NCI-H2029 treated with DMSO at 0.1 percent for 48 hours (cell line): Measurements from ENCODE around the gene PHLDA1.

Experiments used
- DNase-seq: peaks from one replicate; lab custom pipeline; 2025; lab: John Stamatoyannopoulos, UW

The PHLDA1 gene

DNA sequence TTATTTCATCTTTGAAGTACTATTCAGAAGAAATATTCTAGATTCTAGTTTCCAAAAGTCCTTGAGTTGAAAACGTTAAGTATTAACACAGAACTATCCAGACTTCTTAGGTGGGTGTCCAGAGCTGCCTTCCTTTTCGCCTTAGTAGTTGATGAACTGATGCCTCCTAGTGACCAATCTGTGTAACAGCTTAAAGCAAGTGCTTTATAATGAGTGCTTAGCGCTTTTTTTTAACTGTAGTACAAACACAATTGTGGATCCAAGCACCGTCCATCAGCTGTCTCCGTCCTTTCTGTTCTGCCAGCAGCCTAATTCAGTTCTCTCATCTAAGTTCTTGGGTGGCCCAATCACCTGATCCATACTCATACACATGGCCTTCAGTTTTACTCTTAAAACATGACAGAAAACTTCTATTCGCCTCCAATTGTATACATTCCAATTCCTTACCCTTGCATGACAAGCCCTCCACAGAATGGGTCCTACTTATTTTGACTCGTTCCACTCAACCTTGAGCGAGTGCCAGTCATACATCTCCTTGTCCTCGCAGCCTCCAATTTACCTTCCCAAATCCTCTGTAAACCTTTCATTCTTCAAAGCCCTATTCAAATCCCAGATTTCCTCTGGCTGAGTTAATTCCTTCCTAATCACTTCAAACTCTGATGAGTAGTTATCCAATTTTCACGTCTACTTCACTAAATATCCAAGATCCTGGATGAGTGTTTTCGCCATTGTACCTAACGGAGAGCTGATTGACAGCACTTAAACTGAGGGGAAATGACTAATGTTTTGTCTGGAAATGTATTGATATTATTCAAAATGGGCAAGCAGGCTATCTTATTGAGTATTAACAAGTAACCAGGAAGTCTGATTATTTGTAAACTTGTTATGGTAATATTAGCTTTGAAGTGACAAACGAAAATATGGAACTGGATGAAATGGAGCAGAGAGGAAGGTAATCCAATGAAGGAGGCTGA is 5.8 kb upstream of the PHLDA1 start:
- peak; percentile 91 for DNase-seq

DNA sequence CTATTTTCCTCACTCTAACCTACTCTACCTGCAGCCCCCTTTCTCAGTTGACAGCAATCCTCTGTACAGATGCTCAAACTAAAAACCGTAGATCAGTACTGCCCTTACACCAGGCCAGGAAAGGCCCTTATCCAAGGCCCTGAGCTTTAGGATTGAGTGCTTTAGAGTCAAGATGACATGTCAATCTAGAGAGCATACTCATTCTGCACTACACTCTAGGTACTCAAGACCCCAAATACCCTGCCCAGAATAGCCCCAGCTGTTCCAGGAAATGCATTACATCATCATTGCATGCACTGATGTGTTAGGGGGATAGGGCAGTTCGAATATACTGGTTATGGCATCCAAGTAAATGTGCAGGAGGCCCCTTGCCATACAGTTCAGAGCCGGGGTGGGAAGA is 3.5 kb upstream of the PHLDA1 start:
- DNase-seq = no peak

DNA sequence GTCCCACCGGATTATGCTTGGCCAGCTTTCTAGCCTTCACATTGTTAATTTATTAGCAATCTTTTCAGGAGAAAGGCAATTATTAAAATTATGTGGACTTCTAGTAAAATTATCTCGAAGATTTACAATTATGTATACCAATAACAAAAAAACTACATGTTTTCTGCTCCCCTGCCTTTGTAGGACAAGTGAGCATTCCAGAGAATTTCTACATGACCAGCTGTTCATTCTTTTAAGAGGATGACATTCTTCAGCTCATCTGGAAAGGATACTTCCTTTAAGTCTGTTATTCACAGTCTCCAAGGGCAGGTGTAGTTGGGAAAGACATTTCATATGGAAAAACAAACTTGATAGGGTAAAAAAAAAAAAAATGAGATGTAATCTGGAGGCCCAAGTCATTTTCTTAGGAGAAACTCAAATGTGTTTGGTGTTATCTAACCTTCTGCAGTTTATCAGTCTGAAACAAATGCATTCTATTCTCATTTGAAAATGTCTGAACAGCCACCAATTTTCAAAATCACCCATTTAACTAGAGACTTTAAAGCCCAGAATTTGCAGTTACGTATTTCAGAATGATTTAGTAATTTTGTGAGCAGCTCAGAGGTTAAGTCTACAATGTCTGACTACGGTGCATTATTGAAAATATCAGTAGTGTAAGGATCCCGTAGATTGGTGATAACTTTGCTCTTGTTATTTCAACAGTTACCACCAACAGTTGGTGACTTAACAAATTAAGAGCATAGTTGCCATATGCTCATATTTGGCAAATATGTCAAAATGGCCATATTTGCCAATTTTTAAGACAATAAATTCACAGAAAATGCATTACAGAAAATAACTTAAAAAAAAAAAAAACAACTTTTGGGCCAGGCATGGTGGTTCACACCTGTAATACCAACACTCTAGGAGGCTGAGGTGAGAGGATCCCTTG is 1.8 kb upstream of the PHLDA1 start:
- no peak for DNase-seq

DNA sequence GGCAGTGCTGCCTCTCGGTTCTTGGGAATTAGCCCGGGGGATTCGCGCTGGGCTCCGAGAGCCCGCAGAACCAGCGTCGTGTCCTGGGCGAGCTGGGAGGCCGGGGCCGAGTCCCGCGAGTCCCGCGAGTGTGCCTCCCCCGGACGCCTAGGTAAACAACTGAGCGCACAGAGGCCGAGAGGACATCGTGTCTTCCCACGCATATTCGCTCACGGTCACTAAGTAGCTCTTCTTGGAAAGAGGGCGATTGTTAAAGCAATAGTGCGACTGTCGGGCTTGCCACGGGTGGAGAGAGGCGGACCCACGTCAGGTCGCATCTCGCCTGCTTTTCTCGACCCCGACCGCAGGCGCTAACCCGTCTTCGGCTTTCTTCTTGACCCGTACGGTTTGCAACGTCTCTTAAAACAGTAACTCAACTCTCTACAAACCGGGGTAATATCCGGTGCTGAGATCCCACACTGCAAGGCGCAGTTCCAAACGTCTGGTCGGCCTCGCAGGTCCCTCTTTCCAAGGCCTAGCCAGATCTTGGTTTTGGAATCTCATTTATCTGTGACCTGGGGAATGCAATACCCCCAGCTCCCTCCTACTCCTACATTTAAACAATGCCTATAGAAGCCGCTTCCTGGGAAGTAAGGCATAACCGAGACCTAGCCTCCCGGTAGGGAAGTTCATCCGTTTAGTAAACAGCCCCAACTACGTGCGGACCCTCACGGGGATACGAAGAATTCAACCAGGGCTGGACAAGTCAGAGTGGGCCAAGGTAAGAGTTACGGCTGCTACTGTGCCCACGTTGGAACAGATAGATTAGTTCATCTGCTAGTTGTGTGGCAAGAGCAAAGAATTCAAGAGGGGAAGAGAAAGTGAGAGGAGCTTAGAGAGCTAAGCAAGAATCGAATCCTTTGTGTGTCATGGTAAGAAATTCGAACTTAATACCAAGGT is 736 bp upstream of the PHLDA1 start:
- no peak for DNase-seq

DNA sequence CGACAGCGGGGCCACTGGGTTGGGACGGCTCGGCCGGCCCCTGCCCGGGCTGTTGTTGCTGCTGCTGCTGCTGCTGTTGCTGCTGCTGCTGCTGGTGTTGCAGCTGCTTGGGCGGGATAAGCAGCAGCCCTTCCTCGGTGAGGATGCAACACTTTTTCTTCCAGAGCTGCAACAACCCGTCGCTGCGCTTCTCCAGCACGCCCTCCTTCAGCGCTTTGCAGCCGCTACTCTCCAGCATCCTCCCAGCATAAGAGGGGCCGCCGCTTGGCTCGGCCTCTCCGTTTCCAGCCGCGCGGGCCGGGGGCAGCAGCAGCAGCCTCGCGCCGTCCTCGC is 529 bp downstream of the PHLDA1 start:
- no peak for DNase-seq

DNA sequence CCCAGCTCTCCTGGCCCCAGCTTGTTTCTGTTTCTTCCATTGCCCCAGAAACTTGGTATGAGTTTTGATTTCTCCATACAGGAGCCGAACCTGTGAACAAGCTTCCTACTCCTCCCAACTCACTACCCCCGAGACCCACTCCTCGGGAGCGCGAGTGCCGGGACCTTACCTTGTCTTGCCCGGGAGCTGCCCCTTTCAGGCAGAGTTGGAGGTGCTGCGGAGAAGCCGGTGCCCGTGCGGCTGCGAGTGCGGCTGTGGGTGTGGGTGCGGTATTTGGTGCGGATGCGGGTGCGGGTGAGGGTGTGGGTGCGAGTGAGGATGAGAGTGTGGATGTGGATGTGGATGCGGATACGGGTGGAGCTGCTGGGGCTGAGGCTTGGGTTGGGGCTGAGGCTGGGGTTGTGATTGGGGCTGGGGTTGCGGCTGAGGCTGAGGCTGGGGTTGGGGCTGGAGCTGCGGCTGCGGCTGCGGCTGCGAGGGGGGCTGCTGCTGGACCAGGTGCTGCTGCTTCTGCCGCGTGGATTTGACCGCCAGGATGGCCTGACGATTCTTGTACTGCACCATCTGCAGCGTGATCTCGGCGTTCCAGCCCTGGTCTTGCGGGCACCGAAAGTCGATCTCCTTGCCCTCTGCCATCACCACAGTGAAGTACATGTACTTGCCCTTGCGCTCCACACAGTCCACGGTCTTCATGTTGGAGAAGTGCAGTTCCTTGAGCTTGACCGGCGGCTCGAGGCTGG is 1.1 kb downstream of the PHLDA1 start:
- no peak for DNase-seq

DNA sequence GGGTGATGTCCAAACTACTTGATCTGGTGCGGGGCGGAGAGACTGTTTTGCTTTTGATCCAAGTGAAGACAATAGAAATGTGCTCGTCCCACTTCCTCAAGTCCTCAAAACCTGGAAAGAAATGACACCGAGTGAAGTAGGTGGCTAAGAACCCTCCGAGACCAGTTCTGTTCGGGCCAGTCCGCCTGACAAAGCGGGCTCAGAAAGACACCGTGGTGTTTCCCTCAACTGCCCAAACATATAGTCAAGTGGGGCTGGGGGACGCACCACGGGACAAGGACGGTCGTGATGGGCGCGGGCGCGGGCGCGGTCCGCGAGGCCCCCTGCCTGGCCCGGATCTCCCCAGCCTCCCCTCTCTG is 1.6 kb downstream of the PHLDA1 start:
- DNase-seq = no peak

DNA sequence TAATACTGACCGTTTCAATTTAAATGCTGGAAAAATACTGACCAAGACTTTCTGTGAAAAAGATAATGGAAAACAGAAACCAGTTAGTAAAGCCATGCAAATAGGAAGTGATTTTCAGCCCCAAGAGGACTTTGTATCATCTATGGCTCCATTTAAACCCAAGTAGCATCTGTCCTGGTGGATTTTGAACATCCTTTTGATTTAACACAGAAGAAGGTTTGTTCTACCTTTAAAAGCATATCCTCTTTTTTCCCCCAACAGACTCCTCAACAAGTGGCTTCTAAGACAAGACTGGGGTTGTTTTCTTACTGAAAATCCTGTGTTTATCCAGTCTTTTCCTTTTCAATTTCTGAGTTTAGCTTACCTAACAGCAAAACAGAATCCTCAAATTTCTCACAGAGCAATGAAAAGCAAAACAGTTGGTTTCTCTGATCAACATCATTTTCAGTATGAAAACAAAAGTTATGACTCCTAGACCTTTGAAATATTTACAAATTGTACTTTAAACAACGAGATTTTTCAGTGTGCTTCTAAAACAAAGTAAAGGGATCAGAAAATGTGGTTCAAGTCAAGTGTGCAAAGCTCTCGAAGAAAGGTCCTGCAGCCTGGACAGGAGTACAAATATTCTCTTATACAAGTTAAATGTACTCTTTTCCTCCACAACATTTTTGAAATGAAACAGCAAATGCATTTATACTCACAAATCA is 2.9 kb downstream of the PHLDA1 start:
- no peak for DNase-seq

DNA sequence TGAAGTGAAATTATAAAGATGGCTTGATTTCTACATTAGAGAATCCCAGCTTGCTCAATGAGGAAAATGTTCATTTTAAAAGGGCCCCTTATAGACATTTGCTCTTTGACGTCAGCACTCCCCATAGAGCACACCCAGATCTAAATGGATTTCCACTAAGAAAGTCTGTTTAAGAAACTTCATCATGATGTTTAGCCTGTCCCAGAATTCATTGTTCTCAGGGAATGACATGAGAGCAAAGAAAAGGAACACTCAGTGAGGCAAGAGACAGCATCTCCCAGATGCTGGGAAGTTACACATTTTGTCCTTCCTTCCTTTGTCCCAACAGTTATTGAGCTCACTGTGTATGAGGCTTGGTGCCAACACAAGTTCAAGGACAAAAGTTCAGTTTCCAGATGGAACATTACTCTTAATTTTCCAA is 4.9 kb downstream of the PHLDA1 start:
- no peak for DNase-seq

DNA sequence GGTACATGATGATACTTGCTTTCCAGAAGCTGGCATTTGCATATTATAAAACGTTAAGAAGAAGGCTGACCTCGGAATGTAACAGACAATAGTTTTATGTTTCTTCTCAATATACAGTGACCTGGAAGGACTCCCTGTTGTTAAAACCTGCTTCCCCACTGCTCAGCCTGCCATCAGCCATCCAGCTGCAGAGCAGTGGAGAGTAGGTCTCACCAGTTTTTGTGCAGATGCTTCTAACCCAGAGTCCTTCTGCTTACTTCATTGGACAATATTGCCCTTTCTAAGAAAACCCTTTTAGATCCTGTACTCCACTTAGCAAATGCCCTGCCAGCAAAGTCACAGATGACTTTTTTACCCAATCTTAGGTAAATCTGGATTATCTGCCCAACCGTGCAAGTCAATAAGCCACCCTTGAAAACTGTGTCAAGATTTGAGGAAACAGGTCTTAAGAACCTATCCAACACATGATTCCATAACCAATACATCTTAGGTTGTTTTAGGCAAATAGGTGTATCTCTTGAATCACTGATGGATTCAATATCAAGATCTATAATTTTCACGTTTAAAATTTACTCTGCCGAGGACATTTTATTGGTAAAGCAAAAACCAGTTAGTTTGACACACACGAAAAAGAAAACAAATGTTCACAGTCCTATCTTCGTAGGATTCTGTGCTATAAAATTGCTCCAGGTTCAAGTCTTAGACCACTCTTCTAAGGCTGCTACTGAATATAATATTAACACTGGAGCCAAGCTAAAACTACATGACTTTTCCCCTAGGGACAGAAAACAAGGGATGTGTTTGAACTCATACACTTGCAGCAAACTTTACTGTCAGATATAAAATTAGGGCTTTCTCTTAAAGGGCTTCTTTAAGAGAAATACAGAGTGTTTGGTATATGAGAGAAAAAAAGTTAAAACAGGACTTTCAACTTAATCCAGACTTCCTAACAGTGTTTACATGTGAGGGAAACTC is 5.7 kb downstream of the PHLDA1 start:
- no peak for DNase-seq

DNA sequence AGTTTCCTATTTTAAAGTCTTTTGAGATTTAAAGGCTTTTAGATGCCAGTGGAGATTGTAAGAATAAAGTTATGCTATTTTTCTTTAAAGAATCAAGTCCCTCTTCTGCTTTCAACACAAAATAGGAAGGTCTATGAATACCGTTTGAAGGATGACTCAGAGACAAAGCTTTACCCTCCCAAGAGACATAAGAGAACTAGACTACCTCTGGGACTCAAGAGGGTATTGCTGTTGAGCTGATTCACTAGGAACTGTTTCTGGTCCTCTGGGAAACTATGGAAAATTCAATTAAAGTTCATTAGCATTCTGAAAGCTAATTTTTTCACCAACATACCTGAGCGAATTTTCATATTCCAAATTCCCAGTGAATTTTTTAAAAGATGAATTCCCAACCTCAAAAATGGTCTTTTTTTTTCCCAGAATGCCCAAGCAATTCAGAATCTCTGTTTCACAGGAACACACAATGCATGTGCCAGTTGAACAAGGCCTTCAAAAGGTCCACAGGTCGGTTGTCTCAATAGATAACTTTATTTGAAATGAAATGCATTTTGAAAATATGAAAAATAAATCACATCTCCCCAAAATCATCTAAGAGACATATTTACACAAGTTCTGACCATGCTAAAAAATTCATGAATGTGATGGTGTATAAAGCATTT is 6.5 kb downstream of the PHLDA1 start:
- DNase-seq = no peak

DNA sequence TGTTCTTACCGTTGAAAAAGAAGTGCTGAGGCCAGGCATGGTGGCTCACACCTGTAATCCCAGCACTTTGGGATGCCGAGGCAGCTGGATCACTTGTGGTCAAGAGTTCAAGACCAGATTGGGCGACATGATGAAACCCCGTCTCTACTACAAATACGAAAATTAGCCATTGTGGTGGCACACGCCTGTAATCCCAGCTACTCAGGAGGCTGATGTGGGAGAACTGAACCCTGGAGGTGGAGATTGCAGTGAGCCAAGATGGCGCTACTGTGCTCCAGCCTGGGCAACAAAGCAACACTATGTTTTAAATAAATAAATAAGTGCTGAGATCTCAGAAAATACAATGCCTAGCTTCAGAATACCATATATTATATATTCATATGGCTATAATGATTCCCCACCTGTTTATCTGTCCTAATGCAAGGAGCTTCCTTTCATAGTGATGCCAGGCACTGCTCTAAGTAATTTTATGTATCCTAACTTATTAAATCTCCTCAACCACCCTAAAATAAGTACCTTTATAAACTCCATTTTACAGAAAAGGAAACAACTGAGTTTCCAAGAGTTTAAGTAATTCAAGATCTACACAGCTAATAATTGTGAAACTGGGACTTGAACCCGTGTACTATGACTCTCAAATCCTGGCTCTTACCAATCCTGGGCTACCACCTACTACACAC is 7.3 kb downstream of the PHLDA1 start:
- no peak for DNase-seq

DNA sequence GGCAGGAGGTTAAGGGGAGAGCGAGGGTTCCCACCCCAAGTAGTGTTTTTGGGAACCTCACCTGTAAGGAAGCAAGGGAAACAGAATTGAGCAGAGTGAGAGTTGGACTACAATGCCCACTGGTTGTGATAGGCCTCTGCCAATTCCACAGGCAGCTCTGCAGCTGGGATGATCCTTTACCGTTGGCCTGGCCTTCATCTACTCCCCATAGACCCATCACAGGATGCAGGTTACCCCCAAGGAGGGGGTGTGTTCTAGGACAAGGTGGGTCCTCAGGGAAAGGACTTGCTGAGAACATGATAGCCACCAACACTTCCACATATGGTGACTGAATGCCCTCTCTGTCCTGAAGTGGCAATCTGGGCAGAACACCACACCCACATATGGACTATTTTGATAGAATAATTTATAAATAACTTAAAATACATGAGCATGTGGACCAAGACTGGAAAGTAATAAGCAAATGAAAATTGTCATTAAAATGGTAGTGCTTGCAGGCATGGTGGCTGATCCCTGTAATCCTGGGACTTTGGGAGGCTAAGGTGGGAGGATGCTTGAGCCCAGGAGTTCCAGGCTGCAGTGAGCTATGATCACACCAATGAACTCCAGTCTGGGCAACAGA is 8.4 kb downstream of the PHLDA1 start:
- DNase-seq = no peak

DNA sequence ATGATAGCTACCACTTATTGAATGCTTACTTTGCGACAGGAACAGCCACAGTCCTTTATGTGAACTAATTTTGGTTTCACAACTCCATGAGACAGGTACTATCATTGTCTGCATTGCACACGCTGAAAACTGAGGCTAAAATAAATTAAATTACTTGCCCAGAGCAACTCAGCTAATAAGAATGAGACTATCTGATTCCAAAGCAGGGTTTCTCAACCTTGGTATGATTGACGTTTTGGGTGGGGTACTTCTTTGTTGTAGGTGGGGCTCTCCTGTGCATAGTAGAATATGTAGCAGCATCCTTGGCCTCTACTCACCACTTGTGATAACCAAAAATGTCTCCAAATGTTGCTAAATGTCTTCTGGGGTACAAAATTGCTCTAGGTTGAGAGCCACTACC is 9.1 kb downstream of the PHLDA1 start:
- DNase-seq = no peak

DNA sequence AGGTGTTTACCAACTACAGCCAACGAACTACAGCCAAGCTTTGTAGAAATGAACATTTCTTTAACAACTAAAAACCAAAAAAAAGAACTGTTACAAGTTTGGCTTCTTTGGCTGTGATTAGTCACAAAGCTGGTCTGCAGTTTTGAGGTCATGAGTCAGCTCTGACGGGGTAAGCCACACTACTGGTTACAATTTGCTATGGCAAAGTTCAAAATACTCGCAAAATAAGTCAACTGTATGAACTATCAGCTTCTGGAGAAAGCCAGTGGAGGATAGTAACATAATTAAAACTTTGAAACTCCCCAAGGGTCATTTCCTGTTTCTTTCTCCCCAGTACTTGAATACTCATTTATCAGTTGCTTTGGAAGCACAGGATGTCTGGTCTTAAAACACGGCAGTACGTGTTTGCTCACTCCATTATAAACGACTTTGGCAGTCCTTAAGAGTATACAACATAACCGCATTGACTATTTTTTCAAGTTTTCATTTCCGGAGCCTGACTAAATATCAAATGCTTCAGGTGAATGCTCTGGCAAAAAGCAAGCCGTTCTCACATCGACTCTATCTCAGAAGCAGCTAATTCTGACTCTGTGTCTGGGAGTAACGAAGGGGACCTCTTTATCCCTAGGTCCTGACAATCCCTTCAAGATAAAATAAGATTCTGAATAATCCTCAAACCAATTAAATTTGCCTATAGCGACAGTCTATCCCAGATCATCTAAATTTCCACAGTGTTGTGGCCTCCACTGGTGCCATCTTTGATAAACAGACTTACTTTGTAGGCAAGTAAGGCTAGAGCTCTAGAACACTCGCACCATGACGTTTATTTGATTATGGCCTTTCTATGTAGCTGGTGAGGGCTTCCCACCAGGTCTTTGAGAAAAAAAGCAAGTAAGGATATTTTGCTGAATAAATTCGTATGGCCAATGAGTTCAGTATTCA is 10.6 kb downstream of the PHLDA1 start:
- peak; percentile 54 for DNase-seq

DNA sequence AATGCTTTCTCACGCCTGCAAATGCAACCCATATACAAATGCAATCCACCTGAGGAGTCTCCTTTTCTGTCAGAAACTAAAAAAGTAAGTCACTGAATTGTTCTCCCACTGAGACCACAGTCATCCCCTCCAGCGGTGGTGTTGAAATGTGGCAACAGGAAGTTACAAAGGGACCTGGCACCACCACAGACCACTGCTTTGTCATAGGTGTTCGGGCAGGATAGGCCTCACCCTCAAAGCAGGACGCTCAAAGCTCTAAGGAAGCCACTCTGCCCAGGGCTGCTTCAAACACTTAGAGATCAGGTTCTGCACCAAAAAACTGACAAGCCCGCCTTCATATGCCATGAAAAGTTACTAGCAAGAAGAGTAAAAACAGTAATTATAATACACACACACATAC is 11.3 kb downstream of the PHLDA1 start:
- no peak for DNase-seq

DNA sequence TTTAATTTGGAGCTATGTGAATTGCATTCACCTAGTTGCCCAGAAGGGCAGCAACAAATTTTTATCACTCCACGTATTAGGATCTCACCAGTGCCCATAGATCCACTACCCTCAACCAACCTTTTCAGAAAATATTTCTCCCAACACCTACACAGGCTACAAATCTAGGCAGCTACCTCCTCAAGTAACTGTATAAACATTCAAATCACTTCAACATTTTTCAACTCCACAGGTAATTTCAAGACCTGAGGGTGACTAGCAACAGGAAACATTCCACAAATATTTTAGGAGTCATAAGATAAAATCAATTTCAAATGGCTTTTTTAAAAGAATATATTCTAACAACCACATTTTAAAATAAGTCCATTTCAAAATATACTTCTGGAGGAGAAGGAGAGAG is 12.9 kb downstream of the PHLDA1 start:
- DNase-seq = no peak
